ENCODE results near the gene LAMC3. TPM values are rescaled to one million over a fixed set of nuclear protein-coding genes. Genes with fewer than 3 reads are reported as not detected.

LAMC3 gene
- total RNA-seq, 1 donor from 2014 or later: 0.07 TPM

DNA sequence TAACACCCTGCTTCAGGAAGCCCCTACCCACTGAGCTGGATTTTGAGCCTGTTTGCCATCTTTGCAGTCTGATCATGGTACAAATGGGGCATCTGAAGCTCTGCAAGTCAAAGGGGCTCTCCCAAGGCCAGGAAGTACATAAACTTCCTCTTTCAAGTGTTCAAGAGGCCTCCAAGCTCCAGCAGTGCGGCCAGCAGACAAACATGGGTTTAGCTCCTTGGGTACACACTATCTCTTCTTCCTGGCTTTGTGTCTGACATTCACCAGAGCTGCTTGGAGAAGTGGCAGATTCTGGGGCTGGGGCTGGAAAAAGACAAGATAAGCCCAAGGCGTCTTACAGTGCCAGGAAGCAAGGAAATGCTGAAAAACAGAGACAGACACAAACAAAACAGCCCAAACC lies 34.1 kb downstream of the LAMC3 start:
- intact Hi-C loops (cut with micrococcal nuclease): no loop called here

DNA sequence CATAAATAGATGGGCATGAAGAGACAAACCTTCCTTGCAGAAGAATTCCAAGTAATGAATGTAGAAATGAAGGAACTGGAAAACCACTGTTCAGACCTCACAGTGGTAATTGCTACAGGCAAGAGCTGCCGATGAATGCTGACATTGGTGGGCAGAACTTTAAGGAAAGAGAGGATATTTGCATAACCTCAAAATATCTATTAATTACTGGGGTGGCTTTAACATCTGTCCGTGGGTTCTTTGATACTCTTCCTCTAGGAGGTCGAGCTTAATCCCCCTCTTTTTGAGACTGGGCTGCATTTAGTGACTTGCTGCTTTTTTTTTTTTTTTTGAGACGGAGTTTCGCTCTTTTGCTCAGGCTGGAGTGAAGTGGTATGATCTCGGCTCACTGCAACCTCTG lies 34.7 kb downstream of the LAMC3 start:
- intact Hi-C loops (cut with micrococcal nuclease): no loop called here

DNA sequence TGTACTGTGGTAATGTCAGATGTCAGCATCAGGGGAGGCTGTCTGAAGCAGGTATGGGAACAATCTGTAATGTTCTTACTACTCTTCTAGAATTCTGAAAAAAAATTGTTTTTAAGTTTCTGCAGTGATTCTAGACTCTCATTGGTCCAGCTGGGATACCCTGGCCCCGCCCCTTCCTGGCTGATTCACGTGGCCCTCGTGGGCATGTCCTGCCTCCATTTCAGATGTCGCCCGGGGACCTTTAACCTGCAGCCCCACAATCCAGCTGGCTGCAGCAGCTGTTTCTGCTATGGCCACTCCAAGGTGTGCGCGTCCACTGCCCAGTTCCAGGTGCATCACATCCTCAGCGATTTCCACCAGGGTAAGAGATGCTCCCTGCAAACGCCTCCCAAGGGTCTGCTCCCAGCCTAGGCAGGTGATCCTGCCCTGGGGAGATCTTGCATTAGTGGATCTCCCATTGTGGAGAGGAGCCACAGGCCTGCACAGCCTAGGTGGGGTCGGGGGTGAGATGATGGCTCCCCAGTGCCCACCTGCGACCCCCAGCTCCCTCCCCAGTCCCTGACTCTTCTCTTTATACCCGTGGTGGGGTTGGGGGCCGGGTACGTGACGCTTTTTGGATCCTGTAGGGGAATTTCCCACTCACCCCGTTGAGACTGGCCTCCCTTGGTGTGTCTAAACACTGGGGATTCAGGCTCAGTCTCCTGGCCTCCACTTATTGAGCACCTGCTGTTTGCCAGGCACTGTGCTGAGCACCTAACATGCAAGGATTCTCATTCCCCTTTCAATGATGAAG lies 36.5 kb downstream of the LAMC3 start:
- intact Hi-C loops (cut with micrococcal nuclease): loop anchor here (2.0 kb wide), 2 partner anchors 275 to 339 kb away; no protein-coding TSS in a partner anchor

DNA sequence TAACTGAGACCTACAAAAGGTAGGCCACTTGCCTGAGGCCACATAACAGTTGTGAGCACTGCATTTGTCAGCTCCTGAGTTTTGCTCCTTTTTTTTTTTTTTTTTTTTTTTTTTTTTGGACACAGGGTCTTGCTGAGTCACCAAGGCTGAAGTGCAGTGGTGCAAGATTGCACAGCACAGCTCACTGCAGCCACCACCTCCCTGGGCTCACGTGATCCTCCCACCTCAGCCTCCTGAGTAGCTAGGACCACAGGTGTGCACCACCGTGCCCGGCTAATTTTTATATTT lies 37.1 kb downstream of the LAMC3 start:
- intact Hi-C loops (cut with micrococcal nuclease): loop anchor here (2.0 kb wide), 2 partner anchors 275 to 339 kb away; no protein-coding TSS in a partner anchor

DNA sequence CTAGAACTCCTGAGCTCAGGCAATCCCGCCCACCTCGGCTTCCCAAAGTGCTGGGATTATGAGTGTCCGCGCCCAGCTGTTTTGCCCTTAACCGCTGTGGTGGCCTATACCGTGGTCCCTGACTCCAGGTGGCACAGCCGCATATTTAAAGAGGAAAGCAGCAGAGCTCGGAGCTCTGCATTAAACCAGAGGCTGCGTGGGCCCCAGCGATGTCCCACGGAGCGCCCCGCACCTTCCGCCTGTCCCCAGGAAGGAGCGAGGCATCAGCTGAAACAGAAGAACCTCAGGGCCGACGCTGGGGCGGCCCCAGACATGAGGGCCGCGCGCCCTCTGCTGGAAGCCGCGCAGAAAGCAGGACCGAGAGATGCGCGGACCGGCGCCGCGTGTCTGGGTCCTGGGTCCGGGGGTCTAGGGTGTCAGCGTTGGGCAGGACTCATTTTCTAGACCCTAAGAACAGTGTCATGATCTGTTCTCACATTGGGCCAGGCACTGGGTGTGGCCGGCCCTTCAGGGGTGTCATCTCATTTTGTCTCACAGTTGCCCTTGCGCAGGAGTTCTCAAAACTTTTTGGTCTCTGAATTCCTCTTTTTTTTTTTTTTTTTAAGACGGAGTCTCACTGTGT lies 37.7 kb downstream of the LAMC3 start:
- intact Hi-C loops (cut with micrococcal nuclease): loop anchor here (2.0 kb wide), 2 partner anchors 276 to 340 kb away; no protein-coding TSS in a partner anchor

DNA sequence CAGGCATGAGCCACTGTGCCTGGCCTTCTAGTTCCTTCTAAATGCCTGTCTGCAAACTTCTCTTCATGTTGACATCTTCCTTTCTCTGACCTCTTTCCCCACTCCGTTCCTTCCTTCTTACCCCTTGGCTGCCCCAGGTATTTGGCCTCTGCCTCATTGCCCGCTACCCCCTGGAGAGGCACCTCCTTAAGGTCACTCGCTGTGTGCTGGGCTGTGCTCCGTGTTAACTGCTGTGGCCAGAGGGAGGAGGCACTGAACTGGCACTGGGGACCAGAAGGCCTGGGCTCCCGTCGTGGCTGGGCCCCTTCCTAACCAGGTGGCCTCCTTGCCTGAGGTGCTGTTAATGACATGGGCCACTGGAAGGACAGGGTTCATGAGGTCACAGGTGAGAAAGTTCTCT lies 39.4 kb downstream of the LAMC3 start:
- intact Hi-C loops (cut with micrococcal nuclease): no loop called here

DNA sequence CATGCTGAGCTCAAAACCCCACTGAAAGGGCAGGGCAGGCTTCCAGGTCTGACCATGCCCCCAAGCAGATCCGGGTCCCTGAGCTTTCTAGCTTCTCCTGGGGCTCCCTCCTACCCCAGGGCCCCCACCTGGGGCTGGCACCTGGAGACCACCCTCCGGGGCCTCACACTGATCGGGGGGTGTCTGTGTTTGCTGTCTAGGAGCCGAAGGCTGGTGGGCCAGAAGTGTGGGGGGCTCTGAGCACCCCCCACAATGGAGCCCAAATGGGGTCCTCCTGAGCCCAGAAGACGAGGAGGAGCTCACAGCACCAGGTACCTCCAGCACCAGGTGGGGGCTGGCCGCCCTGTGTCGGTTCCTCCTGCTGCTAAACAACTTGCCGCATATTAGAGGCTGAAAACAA lies 39.8 kb downstream of the LAMC3 start:
- intact Hi-C loops (cut with micrococcal nuclease): no loop called here

DNA sequence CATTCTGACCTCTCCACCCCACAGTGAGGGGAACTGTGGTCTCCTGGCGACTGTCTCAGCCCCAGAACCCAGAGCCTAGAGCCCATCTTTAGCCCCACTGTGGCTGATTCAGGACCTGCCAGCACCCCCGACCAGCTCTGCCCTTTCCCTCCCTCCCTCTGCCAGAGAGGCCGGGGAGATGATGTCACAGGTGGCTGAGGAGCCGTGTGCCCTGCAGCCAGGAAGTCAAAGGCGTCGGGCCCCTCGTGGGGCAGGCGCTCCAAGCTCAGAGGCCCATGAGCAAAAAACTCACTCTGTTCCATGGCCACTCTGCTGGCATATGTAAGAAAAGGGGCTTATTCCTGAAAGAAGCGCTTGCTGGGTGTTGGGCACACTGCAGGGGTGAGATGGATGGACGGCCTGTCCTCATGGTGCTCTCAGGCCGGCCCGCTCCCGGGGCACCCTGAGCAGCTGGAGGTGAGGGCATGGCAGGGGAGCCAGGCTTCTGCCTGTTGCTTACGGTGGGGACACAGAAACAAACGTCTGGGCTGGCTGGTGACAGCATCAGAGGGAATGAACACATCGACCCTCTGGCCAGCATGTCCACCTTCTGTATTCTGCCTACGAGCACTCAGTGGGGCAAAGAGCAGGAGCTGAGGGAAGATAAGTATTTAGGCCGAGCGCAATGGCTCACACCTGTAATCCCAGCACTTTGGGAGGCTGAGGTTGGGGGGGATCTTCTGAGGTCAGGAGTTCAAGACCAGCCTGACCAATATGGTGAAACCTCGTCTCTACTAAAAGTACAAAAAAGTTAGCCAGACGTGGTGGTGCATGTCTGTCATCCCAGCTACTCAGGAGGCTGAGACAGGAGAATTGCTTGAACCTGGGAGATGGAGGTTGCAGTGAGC lies 41.1 kb downstream of the LAMC3 start:
- intact Hi-C loops (cut with micrococcal nuclease): loop anchor here (10.0 kb wide), 1 partner anchor 125 kb away; no protein-coding TSS in a partner anchor

DNA sequence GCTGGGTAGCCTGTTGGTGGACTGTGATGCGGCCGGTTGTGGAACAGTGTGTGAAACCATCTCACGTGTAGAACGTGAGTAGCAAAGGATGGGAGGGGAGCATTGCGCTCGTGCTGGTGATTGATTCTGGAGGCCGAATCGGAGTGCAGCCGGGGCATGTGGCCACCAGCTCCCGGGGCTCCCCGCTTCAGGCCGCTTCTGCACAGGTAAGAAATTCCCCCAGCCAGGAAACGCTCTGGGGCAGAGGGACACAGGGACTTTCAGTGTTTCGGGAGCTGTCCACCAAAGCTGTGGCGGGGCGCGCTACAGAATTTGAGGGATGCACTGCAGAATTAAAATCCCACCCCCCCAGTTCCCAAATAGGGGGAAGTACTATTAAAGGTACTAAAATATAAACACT lies 41.9 kb downstream of the LAMC3 start:
- intact Hi-C loops (cut with micrococcal nuclease): loop anchor here (10.0 kb wide), 1 partner anchor 124 kb away; no protein-coding TSS in a partner anchor

DNA sequence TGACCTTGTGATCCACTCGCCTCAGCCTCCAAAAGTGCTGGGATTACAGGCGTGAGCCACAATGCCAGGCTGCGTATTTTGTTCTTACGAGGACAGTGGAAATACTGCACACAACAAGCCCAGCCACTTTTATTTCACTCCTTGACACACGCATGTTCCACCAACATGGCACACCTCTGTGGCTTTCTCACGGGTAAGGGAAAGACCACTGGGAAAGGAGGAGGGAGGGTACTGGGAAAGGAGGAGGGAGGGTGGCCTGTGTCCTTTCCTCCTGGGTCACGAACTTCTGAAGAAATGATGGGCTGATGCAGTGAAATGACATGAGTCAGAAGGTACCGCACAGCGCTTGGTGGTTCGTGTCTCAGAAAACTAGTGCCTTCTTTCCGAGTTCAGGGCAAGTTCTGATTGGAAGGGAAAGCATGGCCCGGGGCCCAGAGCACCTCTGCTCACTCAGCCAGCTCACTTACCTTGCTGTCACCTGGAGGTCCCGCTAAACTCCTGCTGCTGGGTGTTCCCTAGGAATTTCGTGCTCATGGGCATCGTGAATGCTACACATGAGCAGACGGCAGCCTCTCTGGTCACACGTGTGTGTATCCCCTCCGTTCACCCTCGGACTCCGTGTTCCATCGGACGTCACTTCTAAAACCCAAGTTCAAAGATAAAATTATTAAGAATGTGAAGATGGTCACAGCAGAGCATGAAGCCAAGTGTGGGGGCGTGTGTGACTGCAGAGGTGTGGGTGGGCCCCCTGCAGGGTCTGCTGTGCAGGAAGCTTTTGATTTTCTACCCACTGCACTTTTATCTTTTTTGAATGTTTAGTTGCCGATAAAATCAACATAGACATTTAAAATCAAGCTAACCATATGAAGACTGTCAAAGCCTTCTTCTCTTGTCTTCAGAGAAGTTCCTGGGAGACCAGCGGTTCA lies 42.9 kb downstream of the LAMC3 start:
- intact Hi-C loops (cut with micrococcal nuclease): loop anchor here (10.0 kb wide), 1 partner anchor 123 kb away; no protein-coding TSS in a partner anchor

DNA sequence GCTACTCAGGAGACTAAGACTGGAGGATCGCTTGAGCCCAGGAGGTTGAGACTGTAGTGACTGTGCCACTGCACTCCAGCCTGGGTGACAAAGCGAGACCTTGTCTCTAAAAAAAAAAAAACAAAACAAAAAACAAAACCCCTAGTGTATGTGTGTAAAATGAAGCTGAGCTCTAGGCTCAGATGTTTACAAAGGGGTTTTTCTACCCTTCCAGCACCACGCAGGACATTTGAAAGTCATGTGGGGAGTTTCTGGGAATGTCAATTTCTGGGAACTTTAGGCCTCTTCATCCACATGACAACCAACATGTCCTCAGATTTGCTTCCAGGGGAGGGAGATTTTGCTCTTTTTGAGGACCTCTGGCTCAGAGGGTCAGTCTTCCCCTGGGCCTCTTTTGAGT lies 44.9 kb downstream of the LAMC3 start:
- intact Hi-C loops (cut with micrococcal nuclease): loop anchor here (10.0 kb wide), 1 partner anchor 121 kb away; no protein-coding TSS in a partner anchor

DNA sequence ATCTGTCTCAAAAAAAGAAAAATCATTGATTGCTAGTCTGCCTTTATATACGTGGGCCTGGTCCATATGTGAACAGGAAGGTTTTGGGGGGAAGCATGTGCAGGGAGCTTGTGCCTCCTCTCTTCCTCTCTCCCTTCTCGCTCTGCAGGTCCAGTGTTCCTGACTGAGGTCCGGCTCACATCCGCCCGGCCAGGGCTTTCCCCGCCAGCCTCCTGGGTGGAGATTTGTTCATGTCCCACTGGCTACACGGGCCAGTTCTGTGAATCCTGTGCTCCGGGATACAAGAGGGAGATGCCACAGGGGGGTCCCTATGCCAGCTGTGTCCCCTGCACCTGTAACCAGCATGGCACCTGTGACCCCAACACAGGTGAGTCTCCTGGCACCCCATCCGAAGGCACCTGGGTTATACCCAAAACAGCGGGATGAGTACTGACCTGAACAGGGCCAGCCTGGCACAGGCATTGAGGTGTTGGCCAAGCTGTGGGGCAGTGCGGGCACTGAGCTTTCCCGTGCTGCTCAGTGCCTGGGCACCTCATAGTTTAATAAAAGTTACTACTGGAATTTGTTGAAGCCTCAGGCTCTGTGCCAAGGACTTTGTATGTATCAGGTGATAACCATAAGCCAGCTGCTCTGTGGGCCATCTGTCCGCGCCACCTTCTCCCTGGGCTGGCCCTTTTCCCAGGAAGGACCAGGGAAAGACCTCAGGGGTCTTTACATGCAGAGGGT lies 48.0 kb downstream of the LAMC3 start:
- intact Hi-C loops (cut with micrococcal nuclease): loop anchor here (10.0 kb wide), 1 partner anchor 118 kb away; no protein-coding TSS in a partner anchor

DNA sequence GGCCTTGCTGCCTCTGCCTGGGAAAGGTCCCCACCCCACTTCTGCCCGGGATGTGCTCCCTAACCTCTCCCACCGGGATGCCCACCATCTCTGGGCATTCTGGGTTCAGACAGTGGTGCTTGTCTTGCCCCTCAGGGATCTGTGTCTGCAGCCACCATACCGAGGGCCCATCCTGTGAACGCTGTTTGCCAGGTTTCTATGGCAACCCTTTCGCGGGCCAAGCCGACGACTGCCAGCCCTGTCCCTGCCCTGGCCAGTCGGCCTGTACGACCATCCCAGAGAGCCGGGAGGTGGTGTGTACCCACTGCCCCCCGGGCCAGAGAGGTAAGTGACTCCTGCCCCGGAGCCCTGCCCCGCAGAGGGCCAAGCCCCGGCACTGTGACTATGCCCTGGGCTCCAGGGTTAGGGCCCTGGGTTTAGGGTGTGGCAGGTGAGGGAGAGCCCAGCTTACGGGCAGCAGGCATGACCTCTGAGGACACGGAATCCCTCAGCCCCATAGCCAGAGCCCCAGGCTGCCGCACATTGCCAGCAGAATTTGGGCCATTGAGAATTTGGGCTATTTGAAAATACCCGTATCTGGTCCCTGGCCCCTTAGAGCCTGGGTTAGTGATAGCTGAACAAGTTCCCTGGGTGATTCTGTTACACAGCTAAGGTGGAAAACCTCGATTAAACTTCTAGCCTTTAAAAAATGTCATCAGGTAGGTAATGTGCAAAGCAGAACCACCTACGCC lies 52.1 kb downstream of the LAMC3 start:
- intact Hi-C loops (cut with micrococcal nuclease): no loop called here

DNA sequence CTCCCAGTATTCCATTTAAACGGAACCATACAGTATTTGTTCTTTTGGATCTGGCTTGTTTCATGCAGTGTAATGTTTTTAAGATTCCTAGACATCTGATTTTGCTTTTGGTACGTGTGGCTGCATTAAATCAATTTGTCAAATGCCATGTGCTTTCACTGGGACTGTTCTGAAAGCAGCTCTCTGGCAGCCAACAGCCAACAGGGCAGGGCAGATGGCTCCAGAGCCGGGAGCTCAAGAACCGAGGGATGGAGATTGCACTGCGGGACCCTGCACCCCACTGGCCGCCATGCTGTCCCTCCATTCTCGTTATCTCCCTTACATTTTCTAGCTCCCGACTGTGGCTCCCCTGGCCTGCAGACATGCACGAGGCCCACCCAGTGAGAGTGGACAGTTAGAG lies 54.0 kb downstream of the LAMC3 start:
- intact Hi-C loops (cut with micrococcal nuclease): no loop called here

DNA sequence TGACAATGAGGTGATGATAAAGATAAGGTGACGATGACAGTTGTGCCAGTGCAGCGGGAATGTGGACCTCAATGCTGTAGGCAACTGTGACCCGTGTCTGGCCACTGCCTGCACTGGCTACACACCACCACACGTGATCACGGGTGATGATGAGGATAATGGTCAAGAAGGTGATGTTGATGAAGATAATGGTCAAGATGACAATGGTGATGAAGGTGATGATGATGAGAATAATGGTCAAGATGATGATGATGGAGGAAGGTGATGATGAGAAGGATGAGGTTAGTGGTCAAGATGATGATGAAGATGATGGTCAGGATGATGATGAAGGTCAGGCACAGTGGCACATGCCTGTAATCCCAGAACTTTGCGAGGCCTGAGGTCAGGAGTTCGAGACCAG lies 56.6 kb downstream of the LAMC3 start:
- intact Hi-C loops (cut with micrococcal nuclease): no loop called here

DNA sequence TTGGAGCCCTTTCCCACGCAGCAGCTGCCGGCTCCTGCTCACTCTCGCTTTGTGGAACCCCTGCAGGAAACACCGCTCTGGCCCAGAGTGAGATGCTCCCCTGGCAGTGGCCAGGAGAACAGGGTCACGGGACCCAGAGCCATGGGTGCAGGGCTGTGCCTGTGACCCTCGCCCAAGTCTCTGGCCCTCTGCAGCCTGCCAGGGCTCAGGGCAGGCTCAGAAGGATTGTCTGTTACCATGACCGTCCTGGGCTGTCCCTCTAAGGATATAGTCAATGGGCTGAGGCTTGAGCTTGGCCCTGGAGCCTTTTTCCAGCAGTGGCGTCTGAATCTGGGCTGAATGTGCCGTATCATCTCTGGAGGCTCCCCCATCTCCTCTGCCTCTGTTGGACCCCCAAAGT lies 58.7 kb downstream of the LAMC3 start:
- intact Hi-C loops (cut with micrococcal nuclease): no loop called here

DNA sequence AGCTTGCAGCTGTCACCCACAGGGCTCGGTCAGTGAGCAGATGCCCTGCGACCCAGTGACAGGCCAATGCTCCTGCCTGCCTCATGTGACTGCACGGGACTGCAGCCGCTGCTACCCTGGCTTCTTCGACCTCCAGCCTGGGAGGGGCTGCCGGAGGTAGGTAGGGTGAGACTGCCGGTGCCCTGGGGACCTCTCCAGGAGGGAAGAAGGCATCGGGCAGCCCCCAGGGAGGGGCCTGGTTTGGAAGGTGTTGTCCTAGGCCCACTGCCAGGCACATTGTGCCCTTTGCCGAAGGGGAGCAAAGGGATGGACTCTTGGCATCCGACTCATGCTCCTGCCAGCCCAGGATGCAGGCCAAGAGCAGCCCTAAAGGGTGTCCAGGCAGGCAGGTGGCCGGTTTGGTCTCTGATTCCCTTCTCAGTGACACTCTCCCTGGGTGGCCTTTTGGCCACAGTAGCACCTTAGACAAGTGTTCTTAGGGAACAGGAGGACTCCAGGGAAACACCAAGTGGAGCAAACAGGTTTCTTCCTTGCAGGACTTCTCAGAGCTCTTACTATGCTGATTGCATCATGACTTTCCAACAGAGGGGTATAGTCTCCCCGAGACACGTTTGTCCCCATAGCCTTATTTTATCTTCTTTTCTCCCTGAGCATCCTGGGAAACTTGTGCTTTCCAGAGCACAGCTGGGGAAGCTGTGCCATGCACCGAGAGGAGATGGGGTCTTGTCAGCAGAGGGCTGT lies 59.3 kb downstream of the LAMC3 start:
- intact Hi-C loops (cut with micrococcal nuclease): no loop called here

DNA sequence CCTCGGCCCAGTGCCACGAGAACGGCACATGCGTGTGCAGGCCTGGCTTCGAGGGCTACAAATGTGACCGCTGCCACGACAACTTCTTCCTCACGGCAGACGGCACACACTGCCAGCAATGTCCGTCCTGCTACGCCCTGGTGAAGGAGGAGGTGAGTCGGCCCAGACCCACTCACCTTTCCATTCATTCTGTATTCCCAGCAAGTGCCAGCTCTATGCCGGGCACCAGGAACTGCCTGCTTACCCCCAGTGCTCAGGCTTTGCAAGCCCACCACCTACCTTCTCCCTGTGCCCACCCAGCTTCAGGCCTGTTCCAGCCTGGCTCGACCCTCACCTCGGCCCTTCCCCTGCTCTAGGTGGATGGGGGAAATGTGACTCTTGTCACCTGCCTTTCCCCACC lies 60.7 kb downstream of the LAMC3 start:
- intact Hi-C loops (cut with micrococcal nuclease): no loop called here

All from T-helper 1 cell treated with Interleukin-12 subunit alpha and Interleukin-12 subunit beta and Interleukin-4 antibody, amounts not matched to agents 30 ng/mL and 1 ng/mL, for 36 hours (primary cell).